Daoy (cell line): ENCODE data around the gene MIF4GD. TPM values are rescaled to one million over a fixed set of nuclear protein-coding genes. Genes with fewer than 3 reads are reported as not detected.
"Not testable (repeated sequence)": the region's sequence is repeated elsewhere in the genome, so short reads cannot be mapped to it uniquely, and the experiment has no call there.

ENCODE experiments used
- DNase-seq: peaks from one replicate; pipeline ENCODE4 v3.0.0-alpha.2; 2015; ENCODE audit warnings: low read depth
- total RNA-seq: library from RNA; depleted of rRNA; stranded (reverse); fragments of >200 nt; shearing (Covaris generic); gene quantifications from 2 replicates; pipeline ENCODE4 v1.2.3, GENCODE V29; 2014

The MIF4GD gene
- total RNA-seq, 1 experiment from 2014 or later = 6.7 TPM

DNA sequence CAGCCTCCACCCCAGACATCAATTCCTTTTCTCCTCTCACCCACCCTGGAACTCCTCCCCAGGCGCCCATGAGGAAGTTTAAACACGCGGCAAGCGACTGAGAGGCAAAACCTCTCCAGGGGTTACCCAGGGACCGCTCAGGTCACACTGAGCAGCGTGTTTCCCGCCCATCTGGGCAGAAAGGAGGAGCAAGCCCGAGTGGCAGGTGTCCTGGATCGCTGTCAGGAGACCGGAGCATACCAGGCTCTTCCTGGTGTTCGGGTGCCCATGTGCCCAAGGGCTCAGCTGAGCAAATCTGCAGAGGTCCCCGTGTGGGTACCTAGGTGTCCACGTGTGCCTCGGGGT lies 17.7 kb upstream of the MIF4GD start:
- no peak for DNase-seq

- no peak for DNase-seq
Observed at GRCh38 chr17:75288359-75288758, 17.3 kb upstream of the MIF4GD start.

GRCh38 chr17:75287221-75287620 lies 16.2 kb upstream of the MIF4GD start:
- DNase-seq = no peak

DNA sequence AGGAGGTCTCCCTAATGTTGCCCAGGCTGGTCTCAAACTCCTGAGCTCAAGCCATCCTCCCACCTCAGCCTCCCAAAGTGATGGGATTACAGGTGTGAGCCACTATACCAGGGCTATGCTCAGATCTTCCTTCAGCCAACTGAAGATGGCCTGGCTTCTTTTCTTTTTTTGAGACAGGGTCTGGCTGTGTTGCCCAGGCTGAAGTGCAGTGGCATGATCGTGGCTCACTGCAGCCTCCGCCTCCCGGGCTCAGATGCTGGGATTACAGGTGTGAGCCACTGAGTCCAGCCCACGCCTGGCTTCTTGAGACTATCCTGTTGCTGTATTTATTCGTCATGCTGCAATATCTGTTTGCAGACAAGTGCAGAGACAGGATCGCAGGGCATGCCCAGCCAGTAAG lies 14.1 kb upstream of the MIF4GD start:
- DNase-seq = no peak

GRCh38 chr17:75280189-75280588 lies 9.2 kb upstream of the MIF4GD start:
- not testable (repeated sequence) for DNase-seq

- DNase-seq = no peak
Observed at GRCh38 chr17:75277664-75278071, 6.6 kb upstream of the MIF4GD start.

DNA sequence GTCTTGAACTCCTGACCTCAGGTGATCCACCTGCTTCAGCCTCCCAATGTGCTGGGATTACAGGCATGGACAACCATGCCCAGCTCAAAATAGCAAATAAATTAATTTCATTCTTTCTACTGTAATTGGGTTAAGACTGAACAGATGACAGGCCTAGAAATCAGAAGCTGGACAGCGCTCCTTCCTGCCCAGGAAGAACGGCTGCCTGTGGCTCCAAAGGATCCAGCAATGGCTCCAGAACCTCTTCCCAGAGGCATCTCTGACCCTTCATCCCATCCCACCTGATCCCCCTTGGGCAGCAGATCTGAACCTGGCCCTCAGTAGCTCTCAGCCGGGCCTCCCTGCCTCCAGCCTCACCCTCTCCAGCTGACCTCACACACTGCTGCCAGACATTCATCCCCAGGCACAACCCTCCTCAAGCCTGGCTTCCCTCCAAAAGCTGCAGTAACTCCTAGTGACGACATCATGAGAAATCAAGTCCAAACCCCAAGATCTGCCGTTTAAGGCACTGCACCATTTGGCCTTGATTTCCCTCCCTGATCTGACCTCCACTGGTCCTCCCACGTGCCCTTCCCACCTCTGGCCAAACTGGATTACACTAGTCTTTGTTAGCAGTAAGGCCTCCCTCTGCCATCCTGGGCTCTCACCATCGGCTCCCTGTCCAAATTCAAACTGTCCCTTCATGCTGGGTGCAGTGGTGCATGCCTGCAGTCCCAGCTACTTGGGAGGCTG lies 3.1 kb upstream of the MIF4GD start:
- DNase-seq = peak; percentile 77

GRCh38 chr17:75272848-75273184 lies 1.8 kb upstream of the MIF4GD start:
- DNase-seq = no peak

- peak; percentile 21 for DNase-seq
Observed at GRCh38 chr17:75271955-75272847, 1.2 kb upstream of the MIF4GD start.

- DNase-seq = peak; percentile 88
Observed at GRCh38 chr17:75271233-75271954, 363 bp upstream of the MIF4GD start.

DNA sequence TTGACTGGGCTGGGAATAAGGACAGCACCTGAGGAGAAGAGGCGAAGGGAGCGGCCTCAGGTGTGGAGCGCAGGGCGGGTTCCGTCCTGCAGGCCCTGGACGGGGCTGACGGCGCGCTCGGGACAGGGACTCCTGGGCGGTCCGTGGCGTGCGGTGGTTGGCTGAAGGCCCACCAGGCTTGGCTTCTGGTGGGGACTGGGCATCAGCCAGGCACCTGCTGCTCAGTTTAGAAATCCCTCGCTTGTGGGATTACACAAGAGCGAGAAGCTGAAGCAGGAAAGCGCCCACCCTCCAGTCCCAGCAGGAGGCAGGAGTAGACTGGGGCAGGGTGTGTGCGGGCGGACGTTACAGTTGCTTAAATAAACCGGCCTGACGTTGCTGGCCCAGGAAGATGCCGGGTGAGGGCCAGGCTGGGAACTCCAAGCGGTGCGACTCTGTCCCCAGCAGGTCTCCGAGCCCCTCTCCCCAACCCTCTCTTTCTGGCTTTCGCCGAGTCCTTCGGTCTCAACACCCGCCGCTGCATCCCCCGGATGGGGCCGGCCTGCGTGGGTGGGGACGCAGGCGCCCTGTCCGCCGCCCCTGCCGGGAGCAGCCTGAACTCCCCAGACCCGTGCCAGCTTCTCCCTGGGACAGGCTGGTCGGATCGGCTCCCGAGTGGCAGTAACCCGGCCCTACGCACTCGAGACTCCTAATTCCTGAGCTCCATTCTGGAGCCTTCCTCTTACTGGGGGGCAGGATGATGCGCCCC lies 639 bp downstream of the MIF4GD start:
- DNase-seq = peak; percentile 82

- peak; percentile 19 for DNase-seq
Observed at GRCh38 chr17:75269844-75270217, 1.2 kb downstream of the MIF4GD start.

DNA sequence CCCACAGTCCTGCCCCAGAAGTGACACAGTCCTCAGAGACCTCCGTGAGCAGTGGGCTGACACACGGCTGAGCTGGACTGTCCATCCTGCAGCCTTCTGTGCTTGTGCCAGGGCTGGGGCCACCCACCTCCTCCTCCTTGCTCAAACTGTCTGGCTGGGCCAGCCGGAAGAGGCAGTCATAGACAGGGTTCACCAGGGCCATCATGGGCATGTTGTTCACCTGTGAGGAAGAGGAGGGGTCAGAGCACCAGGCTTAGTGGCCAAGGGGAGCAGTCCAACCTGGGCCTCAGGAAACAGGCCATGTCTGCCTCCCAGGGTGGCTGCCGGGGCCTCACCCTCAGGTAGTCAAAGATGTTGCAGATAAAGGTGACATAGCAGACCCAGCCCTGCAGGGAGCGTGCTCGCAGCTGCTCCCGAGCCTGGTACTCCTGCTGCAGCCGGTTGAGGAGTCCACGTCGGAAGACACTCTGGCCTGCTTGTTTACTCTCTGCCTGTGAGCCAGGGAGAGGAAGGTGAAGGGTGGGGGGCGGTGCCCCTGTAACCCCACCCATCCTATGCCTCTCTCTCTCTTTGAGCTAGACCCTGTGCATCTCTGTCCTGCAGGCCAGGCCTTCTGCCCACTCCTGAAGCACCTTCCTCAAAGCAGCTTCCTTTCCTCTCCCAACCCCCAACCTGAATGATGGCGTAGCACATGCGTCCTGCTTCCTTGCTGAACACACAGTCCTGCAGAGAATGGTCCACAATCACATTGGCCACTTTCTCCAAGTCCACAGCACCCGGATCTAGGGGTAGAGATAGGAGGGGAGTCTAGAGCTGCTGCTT lies 3.4 kb downstream of the MIF4GD start:
- DNase-seq = no peak

GRCh38 chr17:75267153-75267410 lies 3.9 kb downstream of the MIF4GD start:
- no peak for DNase-seq

GRCh38 chr17:75266316-75267152 lies 4.5 kb downstream of the MIF4GD start:
- DNase-seq = no peak

- no peak for DNase-seq
Observed at GRCh38 chr17:75265614-75266315, 5.3 kb downstream of the MIF4GD start.

GRCh38 chr17:75263055-75263454 lies 8.0 kb downstream of the MIF4GD start:
- no peak for DNase-seq

DNA sequence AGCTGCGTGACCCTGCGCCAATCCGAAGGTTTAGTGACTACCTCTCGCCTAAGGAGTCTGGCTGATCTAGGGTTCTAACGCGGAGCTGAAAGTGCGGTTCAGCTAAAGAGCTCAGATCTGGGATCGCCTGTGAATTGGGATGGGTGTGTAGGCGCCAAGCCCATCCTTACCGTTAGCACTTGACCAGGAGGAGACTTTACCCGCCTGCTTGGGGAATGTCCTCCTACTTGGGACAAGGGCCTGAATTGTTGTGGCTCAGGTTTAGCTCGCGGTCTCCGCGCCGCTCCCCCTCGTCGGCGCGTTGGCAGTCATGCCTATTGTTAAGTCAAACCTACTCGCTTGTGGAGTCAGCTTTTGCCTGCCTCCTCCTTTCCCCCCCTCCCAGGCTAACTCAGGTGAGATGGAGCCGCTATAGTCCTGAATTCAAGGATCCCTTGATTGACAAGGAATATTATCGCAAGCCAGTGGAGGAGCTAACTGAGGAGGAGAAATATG lies 8.9 kb downstream of the MIF4GD start:
- no peak for DNase-seq

DNA sequence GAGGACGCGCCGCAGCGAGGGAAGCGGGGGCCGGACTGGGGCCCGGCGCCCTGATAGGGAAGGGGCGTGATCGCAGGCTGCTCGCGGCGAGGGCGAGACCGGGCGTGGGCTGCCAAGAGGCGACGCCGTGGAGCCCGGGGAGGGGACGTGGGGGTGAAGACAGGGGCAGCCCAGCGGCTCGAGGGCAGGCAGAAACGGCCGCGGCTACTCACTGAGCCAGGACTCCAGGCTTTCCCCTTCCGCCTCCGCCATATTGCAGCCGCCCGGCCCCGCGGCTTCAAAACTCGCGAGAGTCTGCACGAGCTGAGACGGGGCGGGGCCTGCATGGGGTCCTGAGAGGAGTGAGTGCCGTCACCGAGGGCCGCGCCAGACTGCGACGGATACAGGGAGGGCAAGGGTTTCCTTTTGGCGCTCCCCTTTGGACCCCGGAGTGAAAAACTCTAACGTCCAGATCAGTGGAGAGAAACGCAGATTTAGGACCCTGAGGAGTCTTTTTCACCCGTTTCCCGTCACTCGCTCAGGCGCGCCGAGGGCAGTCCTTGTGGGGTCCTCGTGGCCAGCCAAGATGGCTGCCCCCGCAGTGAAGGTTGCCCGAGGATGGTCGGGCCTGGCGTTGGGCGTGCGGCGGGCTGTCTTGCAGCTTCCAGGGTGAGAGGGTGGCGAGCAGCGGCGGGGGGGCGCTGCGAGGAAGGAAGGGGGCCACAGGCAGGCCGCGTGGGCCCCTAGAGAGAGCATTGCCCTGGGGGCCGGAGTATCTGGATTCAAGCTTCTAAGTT lies 9.5 kb downstream of the MIF4GD start, which contains the start of the genes GGA3 and MRPS7:
Gene GGA3, minus strand, starts transcription at position 271 of the 776 bp plus-strand sequence. Its CDS starts 19 bp downstream, at position 252.
Gene MRPS7, plus strand, starts transcription at position 544 of the 776 bp plus-strand sequence. Its CDS starts 22 bp downstream, at position 566.
- peak; percentile 96 for DNase-seq
